ENCODE measurements around the gene NDST1. TPM values are rescaled to one million over a fixed set of nuclear protein-coding genes. Genes with fewer than 3 reads are reported as not detected.
A peak's percentile ranks its signal among the peaks of the same experiment; 100 is the strongest.

The NDST1 gene
- total RNA-seq, 1 experiment from 2014 or later: 42.6 TPM

- CTCF ChIA-PET: interaction anchor here (0.6 to 1.6 kb wide), 5 partner anchors 59 to 140 kb away, joined by 3 to 5 read pairs (median 4); partner anchors contain the start of gene RBM22
- H3F3A ChIP-seq (ENCODE audit: low read length, unreplicated experiment): no peaks in the 10 kb centered on the region
- H3K9ac ChIP-seq (ENCODE audit: low read length): no peak overlapping the region
- DNase-seq (peak; percentile 95), ATAC-seq (peak; percentile 89)
- no peaks in the 10 kb centered on the region for H3K79me2 ChIP-seq (ENCODE audit: low read length)
- no peaks in the 10 kb centered on the region for H3K9me2 ChIP-seq (replicated peaks; ENCODE audit: low read length)
- H3K4me2 ChIP-seq (ENCODE audit: low read length): no peak overlapping the region
- TF ChIP-seq CTCF (conservative IDR thresholded peaks at IDR 0.05; ENCODE audit: low read depth, low read length) (peak; percentile 79), EZH2 (IDR thresholded peaks at IDR 0.05; ENCODE audit: low read length, unreplicated experiment) (no peak)
- H3K4me1 ChIP-seq (ENCODE audit: insufficient read depth, low read length): peaks cover 7% of the 10 kb centered on the region; the same call in 1 of the 2 replicates
- H3K4me3 ChIP-seq (ENCODE audit: low read length): no peak overlapping the region
- no peaks in the 10 kb centered on the region for H3K27me3 ChIP-seq (ENCODE audit: low read length)
- no peaks in the 10 kb centered on the region for H3K9me3 ChIP-seq (ENCODE audit: low read length)
- no peaks in the 10 kb centered on the region for H4K20me1 ChIP-seq (ENCODE audit: low read length)
- no TSS peak for BruUV-seq (replicated peaks)
- no peaks in the 10 kb centered on the region for H3K36me3 ChIP-seq (ENCODE audit: low read depth, low read length)
- intact Hi-C loops (cut with micrococcal nuclease): loop anchor here (1.0 to 5.0 kb wide), 5 partner anchors 80 to 602 kb away; partner anchors contain the start of genes RBM22, SMIM3 and SYNPO
- H3K27ac ChIP-seq (ENCODE audit: low read length): no peak overlapping the region
- H2AFZ ChIP-seq (ENCODE audit: low read length): no peak overlapping the region
- POLR2A ChIA-PET (ENCODE audit: unreplicated experiment): no interaction called here
Measured at GRCh38 chr5:150560401-150561191, 52.7 kb downstream of the NDST1 start.

GRCh38 chr5:150561192-150561512, 53.2 kb downstream of the NDST1 start:
- Histone ChIP-seq H3F3A (ENCODE audit: low read length, unreplicated experiment) (no peaks in the 10 kb centered on the region), H3K79me2 (ENCODE audit: low read length) (no peaks in the 10 kb centered on the region), H3K4me3 (ENCODE audit: low read length) (no peak overlapping the region), H4K20me1 (ENCODE audit: low read length) (no peaks in the 10 kb centered on the region), H3K4me1 (ENCODE audit: insufficient read depth, low read length) (peaks cover 7% of the 10 kb centered on the region; the same call in 1 of the 2 replicates), H3K27ac (ENCODE audit: low read length) (no peak overlapping the region), H3K36me3 (ENCODE audit: low read depth, low read length) (no peaks in the 10 kb centered on the region), H2AFZ (ENCODE audit: low read length) (no peak overlapping the region), H3K9me3 (ENCODE audit: low read length) (no peaks in the 10 kb centered on the region), H3K4me2 (ENCODE audit: low read length) (no peak overlapping the region), H3K9ac (ENCODE audit: low read length) (no peak overlapping the region), H3K27me3 (ENCODE audit: low read length) (no peaks in the 10 kb centered on the region), H3K9me2 (replicated peaks; ENCODE audit: low read length) (no peaks in the 10 kb centered on the region)
- intact Hi-C loops (cut with micrococcal nuclease): loop anchor here (1.0 to 5.0 kb wide), 5 partner anchors 79 to 601 kb away; partner anchors contain the start of genes RBM22, SMIM3 and SYNPO
- DNase-seq: no peak
- ChIA-PET POLR2A (ENCODE audit: unreplicated experiment) (no interaction called here), CTCF (interaction anchor here (0.6 to 1.0 kb wide), 3 partner anchors 96 to 140 kb away, joined by 3 to 5 read pairs (median 4); partner anchors contain the start of gene RBM22)
- BruUV-seq (replicated peaks): no TSS peak
- no peak for ATAC-seq
- TF ChIP-seq EZH2phosphoT487 (IDR thresholded peaks at IDR 0.05; ENCODE audit: borderline replicate concordance, low read length) (no peak), EZH2 (IDR thresholded peaks at IDR 0.05; ENCODE audit: low read length, unreplicated experiment) (no peak), CTCF (conservative IDR thresholded peaks at IDR 0.05; ENCODE audit: low read depth, low read length) (no peak)
